SU-DHL-6 (cell line): ENCODE measurements around the gene TLDC2.

ENCODE experiments used
- H2AFZ ChIP-seq: fragments of 200-600 bp; sonication (generic); 2 replicates; pipeline ENCODE4 v1.6.1; 2014; ENCODE audit warnings: low read depth, mild to moderate bottlenecking, moderate library complexity, mixed read lengths, antibody characterized with exemption, low read length; ENCODE audit not compliant: severe bottlenecking
- H3F3A ChIP-seq: fragments of 200-600 bp; shearing (Covaris generic); 2 replicates; pipeline ENCODE4 v1.6.0; 2016; ENCODE audit warnings: antibody characterized with exemption, mild to moderate bottlenecking; ENCODE audit not compliant: insufficient read depth
- H3K27ac ChIP-seq: fragments of 200-600 bp; sonication (generic); 2 replicates; pipeline ENCODE4 v1.5.1; 2016; ENCODE audit warnings: low read depth, mild to moderate bottlenecking, low read length, moderate library complexity, mixed read lengths
- H3K27me3 ChIP-seq: fragments of 200-600 bp; sonication (generic), shearing (Covaris generic); 2 replicates; pipeline ENCODE4 v1.6.0; 2014; ENCODE audit warnings: mild to moderate bottlenecking, low read length
- H3K36me3 ChIP-seq: fragments of 200-600 bp; sonication (generic); 2 replicates; pipeline ENCODE4 v1.6.1; 2014; ENCODE audit warnings: mild to moderate bottlenecking, low read length, mixed read lengths
- H3K4me2 ChIP-seq: fragments of 300-600, 200-600 bp; shearing (Covaris generic), sonication (generic); 2 replicates; pipeline ENCODE4 v1.6.0; 2014; ENCODE audit warnings: low read length, low read depth, mild to moderate bottlenecking; ENCODE audit not compliant: poor library complexity, severe bottlenecking
- H3K4me3 ChIP-seq: fragments of 200-600 bp; sonication (generic); 2 replicates; pipeline ENCODE4 v1.5.1; 2014; ENCODE audit warnings: antibody characterized with exemption, low read length, mild to moderate bottlenecking, mixed read lengths; ENCODE audit not compliant: insufficient read depth, poor library complexity, severe bottlenecking
- H3K79me2 ChIP-seq: fragments of 200-600 bp; sonication (generic); 2 replicates; pipeline ENCODE4 v1.6.1; 2014; ENCODE audit warnings: mild to moderate bottlenecking, low read length, moderate library complexity; ENCODE audit not compliant: insufficient read depth
- H3K9ac ChIP-seq: fragments of 200-600 bp; sonication (generic); 2 replicates; pipeline ENCODE4 v1.7.0; 2014; ENCODE audit warnings: mild to moderate bottlenecking, low read length
- H3K9me2 ChIP-seq: fragments of 200-600 bp; sonication (generic); replicated peaks from 2 replicates; pipeline ENCODE4 v1.6.1; 2014; ENCODE audit warnings: low read length; ENCODE audit not compliant: insufficient read depth
- H3K9me3 ChIP-seq: fragments of 200-600 bp; sonication (generic); 2 replicates; pipeline ENCODE4 v1.6.1; 2014; ENCODE audit warnings: low read length, mixed read lengths; ENCODE audit not compliant: insufficient read depth
- H4K20me1 ChIP-seq: fragments of 200-600 bp; sonication (generic); 2 replicates; pipeline ENCODE4 v1.6.1; 2014; ENCODE audit warnings: low read depth, mild to moderate bottlenecking, antibody characterized with exemption, low read length, moderate library complexity, mixed read lengths
- EZH2phosphoT487 ChIP-seq: fragments of 200-600 bp; sonication (generic), shearing (Covaris generic); conservative IDR thresholded peaks from 2 replicates; pipeline ENCODE4 v1.6.1; 2018; ENCODE audit warnings: mild to moderate bottlenecking, antibody characterized with exemption, low read length, moderate library complexity, mixed read lengths
- TF ChIP-seq, protein P1 (sequence below): fragments of 200-600 bp; sonication (generic); IDR thresholded peaks from one replicate; pipeline ENCODE4 v1.5.1; 2017; ENCODE audit warnings: antibody characterized with exemption, mild to moderate bottlenecking, low read length, moderate library complexity; ENCODE audit not compliant: insufficient read depth, poor library complexity, severe bottlenecking

The TLDC2 gene

DNA sequence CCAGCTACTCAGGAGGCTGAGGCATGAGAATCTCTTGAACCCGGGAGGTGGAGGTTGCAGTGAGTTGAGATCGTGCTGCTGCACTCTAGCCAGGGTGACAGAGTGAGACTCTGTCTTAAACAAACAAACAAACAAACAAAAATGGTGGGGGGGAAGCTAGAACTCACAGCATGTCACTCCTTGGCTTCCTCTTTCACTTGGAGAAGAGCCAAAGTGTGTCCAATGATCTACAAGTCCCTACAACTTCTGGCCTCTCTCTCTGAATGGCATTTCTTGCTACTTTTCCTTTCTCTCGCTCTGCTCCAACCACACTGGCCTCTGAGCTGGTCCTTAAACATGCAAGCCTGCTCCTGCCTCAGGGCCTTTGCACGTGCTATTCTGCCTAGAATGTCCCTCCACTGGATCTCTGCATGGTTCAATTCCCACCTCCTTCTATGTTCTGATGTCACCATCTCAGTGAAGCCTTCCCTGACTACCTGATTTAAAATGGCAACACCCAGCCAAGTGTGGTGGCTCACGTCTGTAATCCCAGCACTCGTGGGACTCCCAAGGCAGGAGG, 8.1 kb downstream of the TLDC2 start:
- Histone ChIP-seq H2AFZ (no peak overlapping the region), H3K4me2 (no peak overlapping the region), H3K36me3 (no peaks in the 10 kb centered on the region), H3K9ac (no peak overlapping the region), H3K27ac (no peak overlapping the region), H3F3A (no peaks in the 10 kb centered on the region), H3K4me3 (no peak overlapping the region), H4K20me1 (no peaks in the 10 kb centered on the region), H3K9me3 (no peaks in the 10 kb centered on the region), H3K27me3 (no peaks in the 10 kb centered on the region), H3K79me2 (no peaks in the 10 kb centered on the region), H3K9me2 (no peaks in the 10 kb centered on the region)
- TF ChIP-seq, protein P1, sequence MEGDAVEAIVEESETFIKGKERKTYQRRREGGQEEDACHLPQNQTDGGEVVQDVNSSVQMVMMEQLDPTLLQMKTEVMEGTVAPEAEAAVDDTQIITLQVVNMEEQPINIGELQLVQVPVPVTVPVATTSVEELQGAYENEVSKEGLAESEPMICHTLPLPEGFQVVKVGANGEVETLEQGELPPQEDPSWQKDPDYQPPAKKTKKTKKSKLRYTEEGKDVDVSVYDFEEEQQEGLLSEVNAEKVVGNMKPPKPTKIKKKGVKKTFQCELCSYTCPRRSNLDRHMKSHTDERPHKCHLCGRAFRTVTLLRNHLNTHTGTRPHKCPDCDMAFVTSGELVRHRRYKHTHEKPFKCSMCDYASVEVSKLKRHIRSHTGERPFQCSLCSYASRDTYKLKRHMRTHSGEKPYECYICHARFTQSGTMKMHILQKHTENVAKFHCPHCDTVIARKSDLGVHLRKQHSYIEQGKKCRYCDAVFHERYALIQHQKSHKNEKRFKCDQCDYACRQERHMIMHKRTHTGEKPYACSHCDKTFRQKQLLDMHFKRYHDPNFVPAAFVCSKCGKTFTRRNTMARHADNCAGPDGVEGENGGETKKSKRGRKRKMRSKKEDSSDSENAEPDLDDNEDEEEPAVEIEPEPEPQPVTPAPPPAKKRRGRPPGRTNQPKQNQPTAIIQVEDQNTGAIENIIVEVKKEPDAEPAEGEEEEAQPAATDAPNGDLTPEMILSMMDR = no peak
- no peak for TF ChIP-seq EZH2phosphoT487

DNA sequence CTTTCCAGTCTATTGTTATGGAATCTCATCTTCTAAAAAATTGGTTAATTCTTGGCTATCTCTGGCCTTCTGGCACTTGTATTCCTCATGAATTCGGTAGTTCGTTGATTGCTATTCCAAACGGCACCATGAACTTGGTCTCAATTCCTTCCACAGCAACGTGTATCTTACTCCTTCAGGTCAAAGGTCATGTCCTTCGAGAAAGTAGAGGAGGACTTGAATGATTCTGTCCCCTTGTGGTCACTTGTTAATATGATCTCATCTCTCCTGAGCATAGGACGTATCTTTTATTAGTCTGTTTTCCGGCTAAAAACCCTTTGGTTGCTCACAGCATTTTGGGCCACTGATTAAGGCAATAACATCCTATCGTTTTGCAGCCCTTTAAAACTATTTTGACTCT, 9.4 kb downstream of the TLDC2 start:
- Histone ChIP-seq H3F3A (no peaks in the 10 kb centered on the region), H3K4me3 (no peak overlapping the region), H3K79me2 (no peaks in the 10 kb centered on the region), H3K9me3 (no peaks in the 10 kb centered on the region), H3K36me3 (no peaks in the 10 kb centered on the region), H3K4me2 (no peak overlapping the region), H3K27me3 (no peaks in the 10 kb centered on the region), H3K9ac (no peak overlapping the region), H3K9me2 (no peaks in the 10 kb centered on the region), H3K27ac (no peak overlapping the region), H2AFZ (no peak overlapping the region), H4K20me1 (no peaks in the 10 kb centered on the region)
- TF ChIP-seq, protein P1 = no peak
- no peak for TF ChIP-seq EZH2phosphoT487

DNA sequence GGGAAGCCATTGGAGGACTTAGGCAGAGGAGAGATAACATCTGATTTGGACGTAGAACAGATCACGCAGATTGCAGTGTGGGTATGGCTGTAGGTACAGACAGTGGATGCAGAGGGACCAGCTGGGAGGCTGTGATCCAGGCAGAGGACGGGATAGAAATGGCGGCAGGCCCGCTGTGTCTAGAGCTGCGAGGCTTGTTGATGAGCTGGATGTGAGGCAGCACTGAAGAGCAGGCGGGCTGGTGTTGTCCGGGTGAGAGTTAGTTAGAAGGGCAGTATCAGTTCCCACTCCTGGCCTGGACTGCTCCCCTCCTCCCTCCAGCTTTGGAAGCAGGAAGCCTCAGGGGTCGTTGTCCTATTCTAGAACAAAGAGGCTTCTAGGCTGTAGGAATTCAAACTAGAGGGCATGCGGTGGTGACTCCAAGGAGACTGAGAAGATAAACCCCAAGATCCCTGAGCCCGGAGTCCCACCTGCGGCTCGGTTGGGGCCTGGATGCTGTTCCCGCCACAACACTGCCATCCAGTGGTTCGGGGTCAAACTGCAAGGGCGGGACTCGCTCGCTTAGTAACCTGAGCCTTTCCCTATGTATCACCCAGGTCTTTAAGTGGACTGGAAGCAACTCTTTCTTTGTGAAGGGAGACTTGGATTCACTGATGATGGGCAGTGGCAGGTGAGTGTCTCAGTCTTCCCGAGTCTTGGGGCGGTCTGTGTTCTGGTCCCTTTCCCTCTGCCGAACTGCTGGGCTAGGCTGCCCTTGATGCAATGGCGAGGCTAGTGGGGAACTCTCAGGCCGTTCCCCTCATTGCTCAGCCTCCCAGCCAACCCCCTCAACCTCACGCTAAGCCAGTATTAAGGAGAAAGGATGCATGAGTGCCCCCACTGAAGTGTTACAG, 11.2 kb downstream of the TLDC2 start:
- Histone ChIP-seq H3K9ac (peak overlapping the region; percentile 31; the same call in 1 of the 2 replicates), H3K27ac (no peak overlapping the region), H3F3A (no peaks in the 10 kb centered on the region), H4K20me1 (no peaks in the 10 kb centered on the region), H3K79me2 (no peaks in the 10 kb centered on the region), H3K4me3 (no peak overlapping the region), H2AFZ (peak overlapping the region; percentile 66), H3K4me2 (peak overlapping the region; percentile 28), H3K36me3 (no peaks in the 10 kb centered on the region), H3K9me3 (no peaks in the 10 kb centered on the region), H3K27me3 (no peaks in the 10 kb centered on the region), H3K9me2 (no peaks in the 10 kb centered on the region)
- no peak for TF ChIP-seq EZH2phosphoT487
- TF ChIP-seq, protein P1 = peak; percentile 91
